ENCODE measurements around the gene SLFNL1. TPM values are rescaled to one million over a fixed set of nuclear protein-coding genes. Genes with fewer than 3 reads are reported as not detected.

Gene SLFNL1
- total and polyA plus RNA-seq, 2 donors (not counting 1 experiment from before 2014, with no cell fraction given): 0.18 to 1.2 TPM

DNA sequence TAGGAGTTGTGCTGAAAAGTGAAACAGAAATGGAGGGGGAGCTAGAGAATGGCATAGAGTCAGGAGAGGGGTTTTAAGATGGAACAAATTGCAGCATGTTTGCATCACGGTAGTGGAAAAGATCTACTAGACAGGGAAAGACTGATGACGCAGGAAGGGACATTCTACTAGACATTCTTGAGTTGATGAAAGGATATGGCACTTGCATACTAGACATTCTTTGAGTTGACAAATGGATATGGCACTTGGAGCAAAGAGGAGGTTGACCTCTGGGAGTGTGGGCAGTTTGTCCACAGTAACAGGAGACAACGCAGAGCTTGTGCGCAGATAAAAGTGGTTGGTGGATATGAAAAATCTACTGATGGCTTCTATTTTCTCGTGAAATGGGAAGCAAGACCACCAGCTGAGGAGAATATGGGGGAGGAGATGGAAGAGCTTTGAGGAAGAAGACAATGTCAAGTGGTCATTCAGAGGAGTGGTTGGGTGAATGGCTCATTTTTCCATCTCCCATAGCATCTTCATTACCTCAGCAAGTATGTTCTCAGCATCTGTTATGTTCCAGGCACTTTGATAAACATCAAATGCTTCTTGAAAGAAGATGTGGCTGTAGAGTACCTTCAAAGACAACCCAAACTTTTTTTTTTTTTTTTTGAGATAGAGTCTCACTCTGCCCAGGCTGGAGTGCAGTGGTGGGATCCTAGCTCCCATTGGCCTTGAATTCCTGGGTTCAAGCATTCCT, 44.4 kb downstream of the SLFNL1 start:
- H3K27ac ChIP-seq (ENCODE audit: low read length in 2 of 2): no peak overlapping the region
- H3K9me3 ChIP-seq (ENCODE audit: control extremely low read depth in 1 of 3, control insufficient read depth in 2 of 3, insufficient read depth in 1 of 3, low read length in 2 of 3): no peaks in the 10 kb centered on the region
- no peak overlapping the region for H3K9ac ChIP-seq (ENCODE audit: low read length)
- intact Hi-C loops (cut with micrococcal nuclease): loop anchor here (5.0 kb wide), 1 partner anchor 310 kb away; the partner anchor contains the start of gene RIMS3
- Mint-ChIP-seq H3K4me3 (peak overlapping the region; percentile 5), H3K4me1 (peaks cover 14% of the 10 kb centered on the region), H3K27me3 (no peaks in the 10 kb centered on the region), H3K9me3 (ENCODE audit: insufficient read depth) (no peaks in the 10 kb centered on the region), H3K27ac (no peak overlapping the region)
- ChIA-PET POLR2A (interaction anchor here (0.6 kb wide), 1 partner anchor 115 kb away, joined by 3 read pairs; no protein-coding TSS in a partner anchor), CTCF (interaction anchor here (0.7 to 1.0 kb wide), 3 partner anchors 27 to 112 kb away, joined by 3 to 7 read pairs (median 4); no protein-coding TSS in a partner anchor)
- no peak overlapping the region for H3K4me2 ChIP-seq (replicated peaks; ENCODE audit: low read depth, low read length, poor library complexity, severe bottlenecking)
- H2AFZ ChIP-seq (ENCODE audit: insufficient read depth, low read depth, low read length, poor library complexity, severe bottlenecking): no peak overlapping the region
- H4K20me1 ChIP-seq (ENCODE audit: control insufficient read depth, insufficient read depth, low read length, poor library complexity, severe bottlenecking): no peaks in the 10 kb centered on the region
- ATAC-seq (ENCODE audit: low read depth): no peak
- DNase-seq: no peak
- 95% methylated on average over 4 of the region's 5 CpGs for WGBS (ENCODE audit: insufficient coverage)
- peaks cover 13 to 18% of the 10 kb centered on the region in 2 donors for H3K4me1 ChIP-seq (ENCODE audit: control insufficient read depth in 2 of 2, insufficient read depth in 2 of 2, low read length in 2 of 2)
- no peaks in the 10 kb centered on the region for H3K36me3 ChIP-seq (replicated peaks in 1 of 2; ENCODE audit: control extremely low read depth in 1 of 2, control insufficient read depth in 1 of 2, extremely low read depth in 1 of 2, insufficient read depth in 2 of 2, low read length in 1 of 2)
- H3K27me3 ChIP-seq (replicated peaks in 1 of 4; ENCODE audit: control extremely low read depth in 1 of 4, control insufficient read depth in 3 of 4, insufficient read depth in 4 of 4, low read length in 3 of 4): no peaks in the 10 kb centered on the region
- H3K79me2 ChIP-seq (ENCODE audit: control insufficient read depth, insufficient read depth, low read length): peaks cover 21% of the 10 kb centered on the region
- H3K4me3 ChIP-seq (ENCODE audit: control extremely low read depth in 1 of 5, extremely low read depth in 1 of 5, insufficient read depth in 1 of 5, low read depth in 2 of 5, low read length in 4 of 5): no peak overlapping the region
- TF ChIP-seq, protein P1, sequence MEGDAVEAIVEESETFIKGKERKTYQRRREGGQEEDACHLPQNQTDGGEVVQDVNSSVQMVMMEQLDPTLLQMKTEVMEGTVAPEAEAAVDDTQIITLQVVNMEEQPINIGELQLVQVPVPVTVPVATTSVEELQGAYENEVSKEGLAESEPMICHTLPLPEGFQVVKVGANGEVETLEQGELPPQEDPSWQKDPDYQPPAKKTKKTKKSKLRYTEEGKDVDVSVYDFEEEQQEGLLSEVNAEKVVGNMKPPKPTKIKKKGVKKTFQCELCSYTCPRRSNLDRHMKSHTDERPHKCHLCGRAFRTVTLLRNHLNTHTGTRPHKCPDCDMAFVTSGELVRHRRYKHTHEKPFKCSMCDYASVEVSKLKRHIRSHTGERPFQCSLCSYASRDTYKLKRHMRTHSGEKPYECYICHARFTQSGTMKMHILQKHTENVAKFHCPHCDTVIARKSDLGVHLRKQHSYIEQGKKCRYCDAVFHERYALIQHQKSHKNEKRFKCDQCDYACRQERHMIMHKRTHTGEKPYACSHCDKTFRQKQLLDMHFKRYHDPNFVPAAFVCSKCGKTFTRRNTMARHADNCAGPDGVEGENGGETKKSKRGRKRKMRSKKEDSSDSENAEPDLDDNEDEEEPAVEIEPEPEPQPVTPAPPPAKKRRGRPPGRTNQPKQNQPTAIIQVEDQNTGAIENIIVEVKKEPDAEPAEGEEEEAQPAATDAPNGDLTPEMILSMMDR (IDR thresholded peaks at IDR 0.05): no peak
- TF ChIP-seq EZH2 (IDR thresholded peaks at IDR 0.05; ENCODE audit: borderline replicate concordance, insufficient read depth, low read depth, low read length, poor library complexity, severe bottlenecking): no peak

DNA sequence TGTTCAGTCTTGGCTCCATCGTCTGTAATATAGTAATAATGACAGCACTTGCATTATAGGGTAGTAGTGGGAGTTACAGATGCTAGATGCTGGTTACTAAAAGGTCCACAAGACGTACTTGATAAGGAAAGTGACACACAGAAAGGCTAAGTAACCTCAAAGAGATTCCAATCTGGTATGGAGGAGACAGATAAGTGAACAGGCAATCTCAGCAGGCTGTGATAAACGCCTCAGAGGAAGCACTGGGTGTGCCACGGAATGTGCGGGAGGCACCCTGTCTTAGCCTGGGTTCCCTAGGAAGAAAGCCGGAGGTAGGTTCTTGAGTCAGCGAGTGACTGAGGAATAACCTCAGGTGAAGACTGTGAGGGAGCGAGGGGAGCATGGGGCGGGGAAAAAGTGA, 46.6 kb downstream of the SLFNL1 start:
- H3K79me2 ChIP-seq (ENCODE audit: control insufficient read depth, insufficient read depth, low read length): no peaks in the 10 kb centered on the region
- H3K27ac ChIP-seq (ENCODE audit: low read length in 2 of 2): no peak overlapping the region
- no peak overlapping the region for H3K27ac Mint-ChIP-seq
- H3K4me3 Mint-ChIP-seq: no peak overlapping the region
- 91% methylated on average over 9 of the region's 9 CpGs for WGBS (ENCODE audit: insufficient coverage)
- DNase-seq (no peak), ATAC-seq (ENCODE audit: low read depth) (no peak)
- no peak overlapping the region for H2AFZ ChIP-seq (ENCODE audit: insufficient read depth, low read depth, low read length, poor library complexity, severe bottlenecking)
- H3K36me3 ChIP-seq (replicated peaks in 1 of 2; ENCODE audit: control extremely low read depth in 1 of 2, control insufficient read depth in 1 of 2, extremely low read depth in 1 of 2, insufficient read depth in 2 of 2, low read length in 1 of 2): no peaks in the 10 kb centered on the region
- no peak for TF ChIP-seq EZH2 (IDR thresholded peaks at IDR 0.05; ENCODE audit: borderline replicate concordance, insufficient read depth, low read depth, low read length, poor library complexity, severe bottlenecking)
- TF ChIP-seq, protein P1 (IDR thresholded peaks at IDR 0.05): no peak
- ChIA-PET CTCF (interaction anchor here (1.1 kb wide), 1 partner anchor 22 kb away, joined by 4 read pairs; no protein-coding TSS in a partner anchor), POLR2A (no interaction called here)
- no peaks in the 10 kb centered on the region for H3K9me3 ChIP-seq (ENCODE audit: control extremely low read depth in 1 of 3, control insufficient read depth in 2 of 3, insufficient read depth in 1 of 3, low read length in 2 of 3)
- H3K9me3 Mint-ChIP-seq (ENCODE audit: insufficient read depth): no peaks in the 10 kb centered on the region
- H3K27me3 Mint-ChIP-seq: no peaks in the 10 kb centered on the region
- intact Hi-C loops (cut with micrococcal nuclease): loop anchor here (5.0 kb wide), 1 partner anchor 308 kb away; the partner anchor contains the start of gene RIMS3
- H3K9ac ChIP-seq (ENCODE audit: low read length): no peak overlapping the region
- no peaks in the 10 kb centered on the region for H4K20me1 ChIP-seq (ENCODE audit: control insufficient read depth, insufficient read depth, low read length, poor library complexity, severe bottlenecking)
- H3K4me2 ChIP-seq (replicated peaks; ENCODE audit: low read depth, low read length, poor library complexity, severe bottlenecking): no peak overlapping the region
- peaks cover 4 to 7% of the 10 kb centered on the region in 2 donors for H3K4me1 ChIP-seq (ENCODE audit: control insufficient read depth in 2 of 2, insufficient read depth in 2 of 2, low read length in 2 of 2)
- no peaks in the 10 kb centered on the region for H3K27me3 ChIP-seq (replicated peaks in 1 of 4; ENCODE audit: control extremely low read depth in 1 of 4, control insufficient read depth in 3 of 4, insufficient read depth in 4 of 4, low read length in 3 of 4)
- H3K4me3 ChIP-seq (ENCODE audit: control extremely low read depth in 1 of 5, extremely low read depth in 1 of 5, insufficient read depth in 1 of 5, low read depth in 2 of 5, low read length in 4 of 5): no peak overlapping the region
- H3K4me1 Mint-ChIP-seq: no peaks in the 10 kb centered on the region

All from B cell (primary cell).